HUDEP-2 (cell line): ENCODE measurements around the gene PLEKHN1.
A peak's percentile ranks its signal among the peaks of the same experiment; 100 is the strongest.

ENCODE experiments used
- DNase-seq, 76 experiments: peaks; one replicate each; lab custom pipeline; 2025; ENCODE audit not compliant: unreplicated experiment in 76 of 76; lab: John Stamatoyannopoulos, UW

PLEKHN1 gene

DNA sequence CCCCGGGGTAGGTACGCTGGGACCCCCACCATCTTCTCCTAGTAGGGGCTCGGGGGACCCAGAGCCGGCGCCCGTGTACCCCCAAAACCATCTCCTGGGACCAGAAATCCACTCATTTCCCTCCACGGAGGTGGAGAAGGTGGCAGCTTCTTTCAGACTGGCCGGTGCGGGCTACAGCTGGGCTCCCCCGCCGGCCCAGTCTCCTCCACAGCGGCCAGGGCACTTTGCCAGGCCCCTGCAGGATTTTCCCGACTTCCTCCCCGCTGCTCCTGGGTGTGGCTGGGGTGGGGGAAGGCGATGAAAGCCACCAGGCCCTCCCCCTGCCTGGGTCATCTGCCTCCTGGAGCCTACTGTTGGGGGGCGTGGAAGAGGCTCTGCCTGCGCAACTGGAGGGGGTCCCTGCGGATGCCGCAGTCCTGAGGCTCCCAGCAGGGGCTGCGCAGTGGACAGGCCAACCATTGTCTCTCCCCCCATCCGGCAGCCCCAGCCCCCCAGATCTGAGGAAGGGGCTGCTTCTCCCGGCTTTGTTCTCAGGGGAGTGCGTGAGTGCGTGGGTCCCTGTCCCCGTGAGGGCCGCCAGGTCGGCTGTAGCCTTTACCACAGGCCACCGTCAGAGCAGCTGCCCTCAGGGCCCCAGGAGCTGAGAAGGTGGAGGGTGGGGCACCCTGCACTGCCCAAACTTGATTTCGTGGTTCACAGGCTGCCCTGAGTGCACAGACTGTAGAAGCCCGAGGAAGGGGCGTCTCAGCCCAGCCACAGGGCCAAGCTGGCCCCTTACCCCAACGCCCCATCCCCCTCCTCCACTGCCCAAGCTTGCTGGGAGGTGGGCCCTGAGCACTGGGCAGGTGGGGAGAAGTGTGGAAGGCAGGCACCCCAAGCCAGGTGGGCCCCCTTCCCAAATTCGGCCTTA lies 55.0 kb downstream of the PLEKHN1 start:
- DNase-seq, result peak in 47 of 76 experiments; percentile 12 to 59 (median 39)

DNA sequence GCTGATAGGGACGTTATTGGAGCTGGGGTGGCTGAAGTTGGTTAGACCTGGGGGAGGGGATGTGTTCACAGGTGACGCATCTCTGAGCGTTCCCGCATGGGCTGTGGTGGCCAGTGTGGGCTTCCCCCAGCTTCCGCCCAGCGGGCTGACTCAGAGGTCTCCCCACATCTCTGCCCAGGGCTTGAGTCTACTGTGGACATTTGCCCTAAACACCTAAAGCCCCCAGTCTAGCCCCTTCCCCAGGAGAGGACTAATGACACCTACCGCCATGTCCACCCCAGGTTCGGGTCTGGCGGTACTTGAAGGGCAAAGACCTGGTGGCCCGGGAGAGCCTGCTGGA lies 55.6 kb downstream of the PLEKHN1 start:
- DNase-seq, result no peak

DNA sequence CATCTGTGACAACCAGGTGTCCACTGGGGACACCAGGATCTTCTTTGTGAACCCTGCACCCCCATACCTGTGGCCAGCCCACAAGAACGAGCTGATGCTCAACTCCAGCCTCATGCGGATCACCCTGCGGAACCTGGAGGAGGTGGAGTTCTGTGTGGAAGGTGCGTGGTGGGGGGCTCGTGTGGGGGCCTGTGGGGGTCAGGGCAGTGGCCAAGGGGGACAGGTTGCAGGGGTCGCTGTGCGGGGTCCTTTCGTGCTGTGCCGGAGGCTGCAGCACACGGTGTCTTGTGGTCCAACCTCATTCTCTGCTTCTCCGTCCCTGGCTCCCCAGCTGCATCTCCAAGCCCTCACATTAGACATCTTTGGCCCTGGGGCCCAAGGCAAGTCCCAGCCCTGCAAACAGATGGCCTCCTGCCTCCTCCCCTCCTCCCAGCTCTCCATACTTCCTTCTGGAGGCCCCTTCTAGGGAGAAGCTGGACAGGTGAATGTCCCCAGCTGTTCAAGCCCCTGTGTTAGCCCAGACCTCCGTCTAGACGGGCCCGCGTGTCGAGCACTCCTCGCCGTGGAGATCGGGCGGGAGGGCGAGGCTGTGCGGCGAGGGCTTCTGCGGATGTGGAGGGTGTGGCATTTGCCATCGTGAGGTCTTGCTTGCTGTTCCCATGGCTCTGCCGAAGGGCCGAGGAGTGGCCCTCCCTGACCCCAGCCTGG lies 56.2 kb downstream of the PLEKHN1 start:
- DNase-seq, result peak in 4 of 76 experiments; percentile 5 to 23 (median 13)

DNA sequence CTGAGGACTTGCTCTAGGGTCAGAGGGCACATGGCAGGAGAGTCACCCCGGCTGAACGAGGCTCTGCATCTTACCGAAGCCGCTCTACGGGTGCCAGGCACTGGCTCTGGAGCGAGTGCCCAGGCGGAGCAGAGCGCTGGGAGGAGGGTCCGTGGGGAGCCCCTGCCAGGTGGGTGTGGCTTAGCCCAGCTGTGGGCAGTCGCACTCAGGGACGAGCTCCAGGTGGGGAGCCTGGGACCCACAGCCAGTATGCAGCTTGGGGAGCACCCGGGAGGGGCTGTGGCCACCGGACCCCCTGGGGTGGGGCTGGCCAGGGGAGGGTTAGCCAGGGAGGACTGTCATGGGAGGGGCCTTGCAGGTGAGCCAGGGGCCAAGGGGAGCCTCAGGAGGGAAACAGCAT lies 57.4 kb downstream of the PLEKHN1 start:
- peak in 1 of 76 experiments; percentile 18 for DNase-seq

DNA sequence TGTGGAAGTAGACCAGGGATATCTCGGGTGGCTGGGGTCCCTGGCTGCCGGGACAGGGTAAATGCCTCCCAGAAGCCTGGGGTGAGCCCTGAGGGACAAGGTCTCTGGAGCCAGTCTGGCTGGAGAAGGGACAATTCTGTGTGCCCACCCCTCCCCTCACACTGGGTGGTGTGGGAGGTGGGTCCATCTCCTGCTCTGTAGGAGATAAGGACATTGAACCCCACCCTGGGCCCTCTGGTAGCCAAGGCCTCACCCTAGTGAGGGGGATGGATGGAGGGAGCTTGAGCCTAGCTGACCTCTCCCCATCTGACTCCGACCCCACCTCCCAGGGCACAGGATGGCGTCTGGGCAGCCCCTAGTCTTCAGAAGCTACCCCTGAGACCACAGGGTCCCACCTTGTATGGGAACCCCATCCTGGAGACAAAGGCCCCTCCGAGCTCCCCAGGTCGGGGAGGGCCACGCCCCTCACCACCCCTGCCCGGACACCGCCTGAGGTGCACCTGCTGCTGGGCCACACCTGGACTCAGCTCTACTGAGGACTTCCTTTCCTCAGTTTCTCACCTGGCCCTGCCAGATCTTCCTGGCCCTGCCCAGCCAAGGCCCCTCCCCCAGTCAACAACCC lies 58.0 kb downstream of the PLEKHN1 start:
- peak in 63 of 76 experiments; percentile 15 to 77 (median 52) for DNase-seq

DNA sequence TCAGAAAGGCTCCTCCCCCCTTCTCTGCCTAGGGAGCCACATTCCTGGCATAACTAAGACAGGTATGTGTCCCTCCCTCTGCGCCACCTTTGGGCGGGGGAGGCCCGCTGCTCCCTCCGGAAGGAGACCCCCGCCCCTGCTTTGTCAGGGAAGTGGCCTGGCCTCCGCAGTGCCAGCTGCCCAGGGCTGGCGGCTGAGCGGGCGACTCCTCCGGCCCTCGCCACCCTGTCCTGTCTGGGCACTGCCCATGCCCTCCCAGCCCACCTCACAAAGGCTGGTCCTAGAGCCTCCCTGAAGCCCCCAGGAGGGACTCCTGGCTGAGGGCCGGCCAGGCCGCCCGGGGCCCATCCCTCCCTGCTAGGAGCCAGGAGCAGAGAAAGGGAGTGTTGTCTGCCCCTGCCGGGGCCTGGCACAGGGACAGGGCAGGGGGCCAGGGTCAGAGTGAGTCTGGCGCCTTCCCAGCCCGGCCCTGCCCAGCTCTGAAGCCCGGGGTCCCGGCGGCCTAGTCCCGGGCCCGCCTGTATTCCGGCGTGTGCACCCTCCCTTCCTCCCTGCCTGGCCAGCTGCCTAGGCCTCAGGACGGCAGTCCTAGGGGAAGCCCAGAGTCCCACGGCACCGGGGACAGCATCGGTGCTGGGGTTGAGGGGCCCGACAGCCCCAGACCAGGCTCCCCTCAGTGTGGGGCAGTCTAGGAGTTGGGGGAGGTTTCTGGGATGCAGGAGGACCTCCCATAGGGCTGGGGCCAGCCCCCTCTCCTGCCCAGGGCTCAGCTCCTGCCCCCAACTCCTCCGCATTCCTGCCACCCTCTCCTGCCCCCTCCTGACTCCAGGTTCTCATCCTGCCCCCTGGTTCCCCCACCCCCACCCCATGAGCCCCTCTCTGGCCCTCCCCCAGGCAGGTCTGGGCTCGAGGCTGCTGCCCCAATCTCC lies 58.8 kb downstream of the PLEKHN1 start:
- no peak for DNase-seq
